Measurements from ENCODE around the gene KCND3.

KCND3 gene

GRCh38 chr1:111989531-111990025 lies at the start of gene KCND3:
KCND3 (minus strand) TSS chr1:111989668.
- DNase-seq (ENCODE audit: low spot score), result no peak

DNA sequence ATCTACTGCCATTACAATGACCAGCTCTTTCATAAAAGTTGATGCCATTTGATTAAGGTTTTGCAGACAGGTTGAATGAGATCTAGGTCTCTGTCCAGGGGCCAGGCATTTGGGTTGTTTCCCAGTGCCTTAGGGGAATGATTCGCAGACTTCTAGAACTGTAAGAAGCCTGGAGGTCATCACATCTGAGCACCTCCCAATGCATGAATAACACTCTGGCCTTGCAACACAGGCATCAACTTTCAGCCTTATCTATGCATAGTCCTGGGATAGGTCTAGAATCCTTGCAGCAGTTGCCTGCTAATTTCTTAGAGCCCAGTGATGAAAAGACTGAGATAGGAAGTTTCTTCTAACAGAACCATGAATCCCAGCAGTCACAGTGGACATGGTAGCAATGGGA lies 44.8 kb upstream of the KCND3 start:
- no peak for DNase-seq (ENCODE audit: low spot score)

DNA sequence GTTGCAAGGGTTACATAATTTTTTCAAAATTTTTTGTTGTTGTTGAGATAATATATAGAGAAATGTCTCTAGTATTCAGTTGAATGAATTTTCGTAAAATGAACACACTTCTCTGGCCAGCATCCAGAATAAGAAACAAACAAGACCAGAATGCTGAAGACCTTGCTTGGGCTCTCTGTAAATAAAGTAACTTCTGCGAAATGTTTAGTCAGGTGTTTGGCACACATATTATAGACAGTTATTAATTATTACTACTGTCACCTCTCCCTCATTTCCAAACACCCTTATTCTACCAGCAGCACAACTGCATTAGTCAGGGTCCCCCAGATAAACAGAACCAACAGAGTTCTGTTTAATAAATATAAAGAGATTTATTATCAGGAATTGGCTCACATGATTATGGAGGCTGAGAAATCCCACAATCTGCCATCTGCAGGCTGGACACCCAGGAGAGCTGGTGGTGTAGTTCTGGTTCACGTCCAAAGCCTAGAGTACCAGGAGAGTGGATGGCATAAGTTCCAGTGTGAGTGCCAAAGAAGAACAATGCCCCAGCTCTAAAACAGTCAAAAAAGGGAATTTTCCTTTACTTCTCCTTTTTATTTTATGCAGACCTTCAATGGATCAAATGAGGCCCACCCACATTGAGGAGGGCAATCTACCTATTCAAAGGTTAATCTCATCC lies 44.1 kb upstream of the KCND3 start:
- no peak for DNase-seq (ENCODE audit: low spot score)

DNA sequence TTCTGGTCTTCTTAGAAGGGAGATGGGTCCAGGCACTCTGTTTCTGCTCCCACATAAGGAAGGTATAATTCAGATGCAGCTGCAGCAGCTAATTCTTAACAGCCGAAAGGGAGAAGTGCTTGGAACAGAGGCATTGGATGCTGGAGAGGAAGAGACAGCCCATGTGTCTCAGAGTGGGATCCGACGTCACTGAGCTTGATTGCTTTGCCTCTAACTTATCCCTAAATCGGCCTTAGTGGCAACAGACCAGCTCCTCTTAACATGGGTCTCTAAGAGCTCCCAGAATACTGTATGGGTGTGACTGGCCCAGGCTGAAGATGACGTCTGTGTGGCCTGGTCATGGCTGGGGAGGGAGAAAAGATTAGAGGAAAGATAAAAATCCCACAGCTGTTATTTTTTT lies 40.7 kb upstream of the KCND3 start:
- DNase-seq (ENCODE audit: low spot score), result no peak

DNA sequence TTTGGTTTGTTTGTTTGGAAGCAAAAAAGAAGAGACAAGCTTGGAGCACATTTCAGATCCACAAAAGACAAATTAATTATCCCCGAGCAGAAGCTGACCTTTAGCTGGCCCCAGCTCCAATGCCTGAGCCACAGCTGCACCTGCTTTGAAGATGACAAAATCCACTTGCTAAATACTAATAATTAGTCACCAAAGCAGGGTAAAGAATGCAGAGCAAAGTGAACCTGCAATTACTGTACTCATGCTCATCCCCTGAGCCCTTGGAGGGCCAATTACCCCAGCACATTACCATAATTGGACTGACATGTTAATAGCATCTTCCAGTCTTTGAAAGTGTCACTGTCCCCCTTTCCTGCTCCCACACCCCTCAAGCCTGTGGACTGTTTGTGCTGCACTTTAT lies 38.2 kb upstream of the KCND3 start:
- no peak for DNase-seq (ENCODE audit: low spot score)

DNA sequence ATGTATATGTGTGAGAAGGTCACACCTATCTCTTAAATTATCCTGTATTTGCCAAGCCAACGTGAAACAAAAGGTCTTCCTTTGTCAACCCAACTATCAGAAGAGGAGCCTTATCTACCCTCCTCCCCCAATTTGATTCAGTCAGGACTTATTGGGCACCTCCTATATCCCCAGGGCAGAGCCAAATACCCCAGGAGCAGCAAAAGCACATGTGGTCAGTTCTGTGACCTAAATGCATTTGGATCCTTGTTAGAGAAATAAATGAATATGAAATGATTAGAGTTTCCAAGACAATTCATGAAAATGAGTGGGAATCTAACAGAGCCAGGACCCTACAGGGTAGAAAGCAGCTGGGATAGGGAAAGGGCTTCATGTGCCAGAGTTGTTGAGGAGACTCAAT lies 37.0 kb upstream of the KCND3 start:
- DNase-seq (ENCODE audit: low spot score), result no peak

- DNase-seq (ENCODE audit: low spot score), result no peak
These were observed 36.5 kb upstream of the KCND3 start for GRCh38 chr1:112026016-112026415.

- DNase-seq (ENCODE audit: low spot score), result no peak
These were observed 31.8 kb upstream of the KCND3 start for GRCh38 chr1:112021263-112021662.

GRCh38 chr1:112017183-112017582 lies 27.7 kb upstream of the KCND3 start:
- DNase-seq (ENCODE audit: low spot score), result no peak

DNA sequence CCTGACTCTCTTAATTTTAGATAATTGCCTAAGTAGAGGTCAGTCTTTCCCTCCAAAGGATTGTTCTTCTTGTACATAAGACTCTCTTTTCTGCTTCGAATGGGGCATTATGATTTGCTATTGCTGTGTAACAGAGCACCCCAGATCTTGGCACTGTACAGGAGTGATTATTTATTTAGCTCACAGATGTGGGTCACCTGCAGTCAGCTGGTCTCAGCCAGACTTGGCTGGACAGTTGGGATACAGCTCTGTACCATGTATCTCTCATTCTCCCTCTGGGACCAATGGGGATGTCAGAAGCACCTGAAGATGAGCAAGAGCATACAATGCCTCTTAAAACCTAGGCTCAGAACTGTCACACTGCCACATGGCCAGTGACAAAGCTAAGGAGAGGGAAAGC lies 23.4 kb upstream of the KCND3 start:
- no peak for DNase-seq (ENCODE audit: low spot score)

DNA sequence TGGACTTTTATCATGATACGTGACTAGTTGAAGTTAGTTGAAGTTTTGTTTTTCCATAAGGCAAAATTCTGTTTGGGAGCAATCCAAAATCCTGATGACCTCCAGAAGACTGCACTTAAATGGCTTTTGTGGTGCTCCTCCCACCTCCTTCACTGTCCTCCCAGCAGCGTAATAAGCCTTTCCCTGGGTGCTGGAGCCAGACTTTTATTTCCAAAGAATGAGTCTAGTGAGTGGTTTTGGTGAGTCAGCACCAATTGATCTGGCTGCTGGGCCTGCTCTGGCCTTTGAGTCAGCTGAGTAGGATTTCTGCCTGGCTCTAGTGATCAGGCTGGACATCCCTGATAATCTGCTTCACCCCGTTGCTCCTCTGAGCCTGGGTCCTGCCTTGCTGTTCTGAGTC lies 21.7 kb upstream of the KCND3 start:
- DNase-seq (ENCODE audit: low spot score), result no peak

- no peak for DNase-seq (ENCODE audit: low spot score)
These were observed 17.7 kb upstream of the KCND3 start for GRCh38 chr1:112007169-112007568.

DNA sequence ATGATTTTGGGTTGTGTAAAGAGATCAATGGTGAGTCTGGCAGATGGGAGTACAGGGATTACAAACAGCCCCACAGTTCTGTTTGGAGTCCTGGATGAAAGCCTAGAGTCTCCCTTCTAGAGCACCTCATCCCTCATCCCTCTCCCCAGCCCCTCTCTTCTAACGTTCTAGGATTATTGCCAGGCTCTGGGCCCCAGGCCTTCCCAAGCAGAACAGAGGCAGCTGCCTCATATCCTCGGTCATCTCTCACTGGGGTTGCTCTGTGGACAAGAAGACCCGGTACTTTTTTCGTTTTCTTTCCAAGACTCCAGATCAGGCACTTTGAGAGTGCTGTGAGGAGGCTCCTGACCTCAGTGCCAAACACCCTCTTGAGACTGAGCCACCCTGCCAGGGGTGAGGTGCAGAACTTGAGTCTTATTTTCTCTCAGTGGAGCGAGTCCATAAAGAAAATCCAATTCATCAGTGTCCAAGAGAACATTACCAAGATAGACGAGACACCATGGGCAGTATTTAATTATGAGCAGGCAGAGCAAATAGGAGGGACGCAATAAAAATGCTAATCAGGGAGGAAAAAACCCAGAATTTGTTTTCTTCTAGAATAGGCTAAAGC lies 17.1 kb upstream of the KCND3 start:
- no peak for DNase-seq (ENCODE audit: low spot score)

DNA sequence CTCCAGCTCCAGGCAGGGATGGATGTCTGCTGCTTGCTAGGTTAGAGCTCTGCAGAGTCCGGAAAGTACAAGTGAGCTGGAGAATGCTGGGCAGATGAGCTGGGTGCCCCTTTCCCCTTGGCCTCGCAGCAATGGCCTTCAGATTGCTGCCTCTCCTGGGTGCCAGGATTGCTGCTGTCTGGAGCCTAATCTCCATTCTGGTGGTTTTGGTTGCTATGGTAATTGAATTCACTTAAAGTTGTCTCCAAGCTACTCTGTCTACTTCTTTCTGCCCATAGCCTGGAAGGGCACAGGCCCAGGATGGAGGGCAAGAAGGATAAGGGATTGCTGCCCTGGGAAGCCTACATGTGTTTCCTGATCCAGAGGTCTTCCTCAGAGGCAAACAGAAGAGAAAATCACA lies 14.6 kb upstream of the KCND3 start:
- DNase-seq (ENCODE audit: low spot score), result no peak

GRCh38 chr1:112002514-112002913 lies 13.0 kb upstream of the KCND3 start:
- no peak for DNase-seq (ENCODE audit: low spot score)

DNA sequence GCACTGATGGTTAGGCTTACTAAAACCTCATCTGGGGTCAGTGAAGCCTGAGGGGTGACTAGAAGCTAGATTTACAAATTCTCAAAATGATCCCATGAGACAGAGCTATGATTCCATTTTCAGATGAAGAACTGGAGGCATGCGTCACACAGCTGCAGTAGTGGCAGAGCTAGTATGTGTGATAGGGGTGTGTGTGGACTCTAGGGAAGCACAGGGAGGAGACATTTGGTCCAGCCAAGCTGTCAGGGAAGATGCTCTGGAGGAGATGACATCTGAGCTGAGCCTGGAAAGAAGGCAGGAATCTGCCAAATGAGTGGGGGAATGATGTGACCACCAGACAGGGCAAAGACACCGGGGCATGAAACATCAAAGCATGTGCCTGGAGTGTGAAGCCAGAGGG lies 12.0 kb upstream of the KCND3 start:
- no peak for DNase-seq (ENCODE audit: low spot score)

- no peak for DNase-seq (ENCODE audit: low spot score)
These were observed 10.6 kb upstream of the KCND3 start for GRCh38 chr1:112000048-112000447.

DNA sequence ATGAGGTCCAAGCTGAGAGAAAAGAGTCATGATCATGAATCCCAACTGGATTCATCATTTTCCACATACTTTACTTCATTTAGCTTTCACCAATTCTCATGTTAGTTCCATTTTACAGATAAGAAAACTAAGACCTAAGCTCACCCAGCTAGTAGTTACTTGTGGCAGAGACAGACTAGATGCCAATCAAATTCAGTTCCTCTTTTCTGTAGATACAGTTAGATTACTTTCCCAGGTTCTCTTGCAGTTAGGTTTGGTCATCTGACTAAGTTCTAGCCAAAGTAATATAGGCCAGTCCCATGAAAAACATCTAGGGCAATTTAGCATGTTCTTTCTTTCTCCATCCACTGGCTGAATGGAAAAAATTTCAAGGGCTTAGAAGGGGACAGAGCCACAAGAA lies 8.9 kb upstream of the KCND3 start:
- no peak for DNase-seq (ENCODE audit: low spot score)

GRCh38 chr1:111992476-111992875 lies 3.0 kb upstream of the KCND3 start:
- no peak for DNase-seq (ENCODE audit: low spot score)

- DNase-seq (ENCODE audit: low spot score), result peak; percentile 65
These were observed 1.6 kb upstream of the KCND3 start for GRCh38 chr1:111990878-111991718.

GRCh38 chr1:111990026-111990877 lies 784 bp upstream of the KCND3 start:
- no peak for DNase-seq (ENCODE audit: low spot score)

All from globus pallidus (tissue), 1 donor.